Heart left ventricle (tissue), 16 donors: Measurements from ENCODE around the gene NFATC2. TPM values are rescaled to one million over a fixed set of nuclear protein-coding genes. Genes with fewer than 3 reads are reported as not detected.
"Not testable (repeated sequence)": the region's sequence is repeated elsewhere in the genome, so short reads cannot be mapped to it uniquely, and the experiment has no call there.

ENCODE experiments used
- ATAC-seq, 4 donors: fragments of 200-7000 bp; cut with Tn5 transposase; one replicate each; pipeline ENCODE4 v1.9.1; 2020 to 2022; ENCODE audit warnings: moderate library complexity in 4 of 4, mild to moderate bottlenecking in 3 of 4, moderate number of reproducible peaks in 1 of 4
- DNase-seq, 5 donors: peaks; one replicate each; pipeline ENCODE4 v3.0.0-alpha.2; 2020
- H3K27ac ChIP-seq, 12 donors: fragments of 200-600 bp; sonication (generic) in 4 of 12; one replicate each; pipeline versions ENCODE4 v1.5.0 to v1.8.0; 2016 to 2022; ENCODE audit warnings: mild to moderate bottlenecking in 2 of 12
- H3K27me3 ChIP-seq, 9 donors: fragments of 200-600 bp; sonication (generic) in 2 of 9; one replicate each; pipeline versions ENCODE4 v1.5.1 to v1.8.0; 2016 to 2022; ENCODE audit warnings: mild to moderate bottlenecking in 3 of 9
- H3K36me3 ChIP-seq, 9 donors: fragments of 200-600 bp; sonication (generic) in 2 of 9; one replicate each; pipeline versions ENCODE4 v1.5.0 to v1.8.0; 2018 to 2022; ENCODE audit warnings: mild to moderate bottlenecking in 2 of 9
- H3K4me1 ChIP-seq, 12 donors: fragments of 200-600 bp; sonication (generic) in 4 of 12; one replicate each; pipeline versions ENCODE4 v1.5.0 to v1.8.0; 2016 to 2022; ENCODE audit warnings: mild to moderate bottlenecking in 3 of 12
- H3K4me3 ChIP-seq, 12 donors: fragments of 200-600 bp; sonication (generic) in 4 of 12; one replicate each; pipeline versions ENCODE4 v1.5.0 to v1.8.0; 2017 to 2022; ENCODE audit warnings: mild to moderate bottlenecking in 9 of 12, moderate library complexity in 4 of 12
- H3K9me3 ChIP-seq, 12 donors: fragments of 200-600 bp; sonication (generic) in 4 of 12; one replicate each; pipeline versions ENCODE4 v1.5.0 to v1.8.0; 2016 to 2022; ENCODE audit warnings: mild to moderate bottlenecking in 1 of 12
- CTCF ChIP-seq, 12 donors: fragments of 200-600 bp; sonication (generic) in 4 of 12; IDR thresholded peaks; one replicate each; pipeline versions ENCODE4 v1.5.0 to v1.8.0; 2018 to 2022; ENCODE audit warnings: antibody characterized with exemption in 12 of 12, mild to moderate bottlenecking in 5 of 12
- POLR2A ChIP-seq, 2 donors: fragments of 450-650 bp; IDR thresholded peaks; one replicate each; pipeline ENCODE4 v1.6.1; 2017; ENCODE audit warnings: antibody characterized with exemption in 2 of 2, mild to moderate bottlenecking in 2 of 2, moderate library complexity in 2 of 2
- WGBS, 4 donors: extraction: QIAGEN DNeasy Blood & Tissue Kit in 2 of 4; methylation state at CpG; one replicate each; pipeline versions ENCODE4 v1.1.5 to v1.1.7; 2013 to 2018; 5-methylcytosine and 5-hydroxymethylcytosine counted together
- intact Hi-C, 10 donors: fragments of 100-400 bp; cut with DNase I; formaldehyde crosslinking; loops; one replicate each; pipeline versions ENCODE4 v1.11.1 to v1.14.2; 2022
- polyA plus RNA-seq, 2 donors: library from polyadenylated mRNA; stranded (reverse); fragments of 200-250 nt; gene quantifications; one replicate each; pipeline ENCODE4 v1.2.3, GENCODE V29; 2013
- total RNA-seq, 9 donors: library from RNA; depleted of rRNA in 2 of 9; stranded (reverse); fragments of >200 nt in 2 of 9; fragmentation: NEBNext Ultra II Directional in 3 of 9; extraction: Animal tissue kit (Norgen Biotek cat#: 25700) in 3 of 9; gene quantifications; one replicate each; pipeline versions ENCODE4 v1.1.0 to v1.2.4, GENCODE V29; 2016 to 2023
- donor health status: ischemic (EF 13 %, LVEDD 7.1; RV severe dilation, severe dysfunction).
- donor health status: healthy with polysubstance abuse.
- donor health status: DM: no; HTN: yes; CAD: no.
- donor health status: DM: no; HTN: no; CAD: no.
- donor health status: ischemic (EF 25% LVEDD 6.9; RV normal size, moderate dysfunction).
- donor health status: ischemic (EF 25% LVEDD 5.7; RV mildly dilated, moderate dysfunction).
- donor health status: healthy.
- donor health status: DM: yes; HTN: yes; CAD: no.
- donor health status: ischemic (EF 35%, LVEDD 5.7; RV mildly dilated, moderate dysfunction).
- donor health status: nonischemic (EF 11% LVEDD 7.7; RV severe dilation, severe dysfunction).
- donor health status: DM: yes; HTN: yes; CAD: no.
- donor health status: PGD.
- donor health status: ischemic (EF 29% LVEDD 5.4; RV normal size, mild dysfunction).
- donor health status: nonischemic (EF 23%, LVEDD 6.1; RV moderate dilation, normal function).

The NFATC2 gene
- total and polyA plus RNA-seq, 11 donors: 0.76 to 7.6 (median 3.2) TPM

- no peaks in the 10 kb centered on the region for H3K27me3 ChIP-seq
- H3K4me1 ChIP-seq: peaks cover 0 to 16% (median 8%) of the 10 kb centered on the region in 12 donors
- H3K4me3 ChIP-seq: no peak overlapping the region
- TF ChIP-seq POLR2A (IDR thresholded peaks at IDR 0.05) (no peak), CTCF (IDR thresholded peaks at IDR 0.05) (no peak)
- H3K27ac ChIP-seq: peak overlapping the region in 5 of 12 donors; percentile 5 to 37 (median 17)
- DNase-seq (peak; percentile 81 to 92 (median 91)), ATAC-seq (peak; percentile 86 to 98 (median 95))
- H3K36me3 ChIP-seq: peaks cover 0 to 3% (median 0%) of the 10 kb centered on the region in 9 donors
- intact Hi-C loops: no loop called here
- WGBS, 4 donors: 51 to 59% (median 52%) methylated on average over 9 to 12 of the region's 12 CpGs
- no peaks in the 10 kb centered on the region for H3K9me3 ChIP-seq
These were observed 79.8 kb downstream of the NFATC2 start for GRCh38 chr20:51462566-51463276.

- peaks cover 0 to 24% (median 12%) of the 10 kb centered on the region in 12 donors for H3K4me1 ChIP-seq
- ATAC-seq, H3K27ac ChIP-seq, H3K4me3 ChIP-seq, DNase-seq, H3K27me3 ChIP-seq, H3K9me3 ChIP-seq, intact Hi-C loops, H3K36me3 ChIP-seq: not testable (repeated sequence)
- WGBS, 4 donors: 72 to 97% (median 94%) methylated on average over 5 of the region's 5 CpGs
These were observed 80.7 kb downstream of the NFATC2 start for GRCh38 chr20:51461846-51462245.

- 93 to 98% (median 97%) methylated on average over 8 of the region's 8 CpGs for WGBS, 4 donors
- intact Hi-C loops: no loop called here
These were observed 81.2 kb downstream of the NFATC2 start for GRCh38 chr20:51461306-51461705.

GRCh38 chr20:51460569-51461265 lies 81.8 kb downstream of the NFATC2 start:
- intact Hi-C loops: no loop called here
- Histone ChIP-seq H3K4me1 (peaks cover 2 to 32% (median 22%) of the 10 kb centered on the region in 12 donors), H3K27ac (no peak overlapping the region), H3K9me3 (no peaks in the 10 kb centered on the region), H3K36me3 (peaks cover 0 to 3% (median 0%) of the 10 kb centered on the region in 9 donors), H3K27me3 (no peaks in the 10 kb centered on the region), H3K4me3 (no peak overlapping the region)
- no peak for ATAC-seq
- no peak for TF ChIP-seq POLR2A (IDR thresholded peaks at IDR 0.05)
- TF ChIP-seq CTCF (IDR thresholded peaks at IDR 0.05): no peak
- WGBS, 4 donors: 82 to 95% (median 88%) methylated on average over 10 to 13 of the region's 13 CpGs
- no peak for DNase-seq

More at GRCh38 chr20:51461306-51461705, 81.2 kb downstream of the NFATC2 start:
- DNase-seq (no peak), ATAC-seq (no peak)
- Histone ChIP-seq H3K4me1 (peaks cover under 1 to 28% (median 18%) of the 10 kb centered on the region in 12 donors), H3K27me3 (no peaks in the 10 kb centered on the region), H3K27ac (no peak overlapping the region), H3K9me3 (no peaks in the 10 kb centered on the region), H3K4me3 (no peak overlapping the region), H3K36me3 (peaks cover 0 to 3% (median 0%) of the 10 kb centered on the region in 9 donors)
- no peak for TF ChIP-seq POLR2A (IDR thresholded peaks at IDR 0.05)

GRCh38 chr20:51460163-51460562 lies 82.4 kb downstream of the NFATC2 start:
- no peak overlapping the region for H3K4me3 ChIP-seq
- H3K36me3 ChIP-seq: peaks cover 0 to 3% (median 0%) of the 10 kb centered on the region in 9 donors
- H3K9me3 ChIP-seq: no peaks in the 10 kb centered on the region
- peaks cover 2 to 32% (median 22%) of the 10 kb centered on the region in 12 donors for H3K4me1 ChIP-seq
- H3K27me3 ChIP-seq: no peaks in the 10 kb centered on the region
- 95 to 100% (median 98%) methylated on average over 3 of the region's 3 CpGs for WGBS, 4 donors
- ATAC-seq (no peak), DNase-seq (no peak)
- TF ChIP-seq CTCF (IDR thresholded peaks at IDR 0.05) (no peak), POLR2A (IDR thresholded peaks at IDR 0.05) (no peak)
- no peak overlapping the region for H3K27ac ChIP-seq
- intact Hi-C loops: no loop called here
